ENCODE data around the gene TCF3. TPM values are rescaled to one million over a fixed set of nuclear protein-coding genes. Genes with fewer than 3 reads are reported as not detected.

TCF3 gene
- total RNA-seq, 1 experiment from 2014 or later, result 304 TPM

DNA sequence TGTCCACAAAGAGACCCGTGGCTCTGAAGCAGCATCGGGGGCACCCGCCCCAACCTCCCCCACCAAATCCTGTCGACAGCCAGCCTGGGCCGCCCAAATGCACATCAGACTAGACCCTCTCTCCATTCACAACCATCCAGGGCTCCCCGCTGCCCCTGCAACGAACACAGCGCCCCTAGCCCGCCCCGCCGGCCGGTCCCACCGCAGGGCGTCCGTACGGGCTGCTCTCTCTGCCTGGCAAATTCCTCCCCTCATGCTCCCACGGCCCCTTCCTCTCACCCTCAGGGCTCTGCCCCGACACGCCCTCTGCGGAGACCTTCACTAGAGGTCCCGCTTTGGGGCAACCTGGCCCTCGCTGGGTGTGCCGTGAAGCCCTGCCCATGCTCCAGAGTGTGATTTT lies 7.1 kb downstream of the TCF3 start:
- Histone ChIP-seq H2BK15ac (ENCODE audit: low read depth, low read length) (no peak overlapping the region), H3K4me1 (ENCODE audit: insufficient read depth, low read length) (no peaks in the 10 kb centered on the region), H4K91ac (ENCODE audit: insufficient read length, low read depth, low read length) (no peak overlapping the region), H2AK5ac (ENCODE audit: insufficient read length, low read length) (no peak overlapping the region), H3T11ph (ENCODE audit: low read length) (no peak overlapping the region), H3K79me1 (ENCODE audit: insufficient read depth, low read depth, low read length, poor library complexity, severe bottlenecking) (peaks cover 9% of the 10 kb centered on the region), H3K9ac (ENCODE audit: extremely low read depth, insufficient read length, low read length) (no peak overlapping the region), H3K14ac (ENCODE audit: insufficient read depth, low read length) (no peak overlapping the region), H4K8ac (replicated peaks; ENCODE audit: insufficient read length, low read depth, low read length) (no peak overlapping the region), H2BK20ac (ENCODE audit: low read depth, low read length, poor library complexity, severe bottlenecking) (no peak overlapping the region), H2AFZ (ENCODE audit: low read length) (no peak overlapping the region), H3K9me3 (ENCODE audit: control insufficient read depth, low read depth, low read length) (no peaks in the 10 kb centered on the region), H3K23me2 (ENCODE audit: insufficient read length, low read depth, low read length, poor library complexity, severe bottlenecking) (no peaks in the 10 kb centered on the region), H4K5ac (ENCODE audit: insufficient read length, low read depth, low read length) (no peak overlapping the region), H3K79me2 (ENCODE audit: insufficient read depth, low read length) (peaks cover 5% of the 10 kb centered on the region; the same call in 1 of the 2 replicates), H2BK5ac (ENCODE audit: insufficient read length, low read length) (no peak overlapping the region), H3K27me3 (ENCODE audit: insufficient read depth, low read length) (no peaks in the 10 kb centered on the region), H2BK12ac (ENCODE audit: insufficient read length, low read depth, low read length) (no peak overlapping the region), H3K4ac (ENCODE audit: low read depth, low read length) (no peak overlapping the region), H4K20me1 (ENCODE audit: control insufficient read depth, insufficient read depth, insufficient read length) (no peaks in the 10 kb centered on the region), H3K56ac (ENCODE audit: insufficient read length, low read depth, low read length) (no peak overlapping the region), H3K4me2 (ENCODE audit: insufficient read depth, insufficient read length, low read length) (no peak overlapping the region), H2BK120ac (ENCODE audit: low read depth, low read length, poor library complexity, severe bottlenecking) (no peak overlapping the region), H3K27ac (ENCODE audit: insufficient read length, low read depth, low read length) (no peak overlapping the region), H3K18ac (ENCODE audit: insufficient read length, low read depth, low read length) (no peak overlapping the region), H3K23ac (ENCODE audit: insufficient read length, low read depth, low read length) (no peak overlapping the region)
- no peaks in the 10 kb centered on the region; a peak in 1 of 5 replicates for H3K9me3 Mint-ChIP-seq
- no CpG with 5 or more reads among the region's 23 CpGs for WGBS (ENCODE audit: extremely low coverage, insufficient read length, low lambda C conversion rate)
- H3K4me1 Mint-ChIP-seq, result peaks cover 3 to 12% of the 10 kb centered on the region in 2 experiments
- TF ChIP-seq, protein P1, sequence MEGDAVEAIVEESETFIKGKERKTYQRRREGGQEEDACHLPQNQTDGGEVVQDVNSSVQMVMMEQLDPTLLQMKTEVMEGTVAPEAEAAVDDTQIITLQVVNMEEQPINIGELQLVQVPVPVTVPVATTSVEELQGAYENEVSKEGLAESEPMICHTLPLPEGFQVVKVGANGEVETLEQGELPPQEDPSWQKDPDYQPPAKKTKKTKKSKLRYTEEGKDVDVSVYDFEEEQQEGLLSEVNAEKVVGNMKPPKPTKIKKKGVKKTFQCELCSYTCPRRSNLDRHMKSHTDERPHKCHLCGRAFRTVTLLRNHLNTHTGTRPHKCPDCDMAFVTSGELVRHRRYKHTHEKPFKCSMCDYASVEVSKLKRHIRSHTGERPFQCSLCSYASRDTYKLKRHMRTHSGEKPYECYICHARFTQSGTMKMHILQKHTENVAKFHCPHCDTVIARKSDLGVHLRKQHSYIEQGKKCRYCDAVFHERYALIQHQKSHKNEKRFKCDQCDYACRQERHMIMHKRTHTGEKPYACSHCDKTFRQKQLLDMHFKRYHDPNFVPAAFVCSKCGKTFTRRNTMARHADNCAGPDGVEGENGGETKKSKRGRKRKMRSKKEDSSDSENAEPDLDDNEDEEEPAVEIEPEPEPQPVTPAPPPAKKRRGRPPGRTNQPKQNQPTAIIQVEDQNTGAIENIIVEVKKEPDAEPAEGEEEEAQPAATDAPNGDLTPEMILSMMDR (conservative IDR thresholded peaks at IDR 0.05), result no peak
- H3K36me3 Mint-ChIP-seq (ENCODE audit: insufficient read depth in 1 of 3, low read depth in 3 of 3), result peaks cover 40 to 85% (median 70%) of the 10 kb centered on the region in 3 experiments
- H3K27me3 Mint-ChIP-seq (ENCODE audit: low read depth), result no peaks in the 10 kb centered on the region
- no peak overlapping the region; a peak in 1 of 5 replicates for H3K4me3 Mint-ChIP-seq
- no peak for DNase-seq
- peak overlapping the region; percentile 59 to 85 (median 78); a peak in 4 of 7 replicates for H3K27ac Mint-ChIP-seq

All from H9 (cell line).